Neural cell (in vitro differentiated cells): ENCODE data around the gene SDCCAG8. TPM values are rescaled to one million over a fixed set of nuclear protein-coding genes. Genes with fewer than 3 reads are reported as not detected.

Experiments used
- H2AFZ ChIP-seq: fragments of 200-600, 300-800 bp; sonication (generic), shearing (Covaris generic); 2 replicates; pipeline ENCODE4 v1.6.0; 2014; ENCODE audit warnings: low read depth, mild to moderate bottlenecking, antibody characterized with exemption, low read length, moderate library complexity
- H3F3A ChIP-seq: fragments of 200-600 bp; shearing (Covaris generic); 2 replicates; pipeline ENCODE4 v1.6.1; 2016; ENCODE audit warnings: mild to moderate bottlenecking, moderate library complexity, mixed read lengths, antibody characterized with exemption, low read length; ENCODE audit not compliant: insufficient read depth, poor library complexity, severe bottlenecking
- H3K27ac ChIP-seq: fragments of 200-600, 300-800 bp; sonication (generic), shearing (Covaris generic); 2 replicates; pipeline ENCODE4 v1.5.1; 2014; ENCODE audit warnings: mild to moderate bottlenecking, low read length, moderate library complexity
- H3K27me3 ChIP-seq: fragments of 300-800, 200-600 bp; sonication (generic), shearing (Covaris generic); 2 replicates; pipeline ENCODE4 v1.6.0; 2014; ENCODE audit warnings: mild to moderate bottlenecking, low read depth, low read length, moderate library complexity; ENCODE audit not compliant: insufficient read depth
- H3K36me3 ChIP-seq: fragments of 300-800, 200-600 bp; sonication (generic), shearing (Covaris generic); 2 replicates; pipeline ENCODE4 v1.5.1; 2014; ENCODE audit warnings: mild to moderate bottlenecking, antibody characterized with exemption, low read length, moderate library complexity; ENCODE audit not compliant: insufficient read depth
- H3K4me2 ChIP-seq: fragments of 300-800, 200-600 bp; sonication (generic), shearing (Covaris generic); 2 replicates; pipeline ENCODE4 v1.6.0; 2014; ENCODE audit warnings: mild to moderate bottlenecking, low read length
- H3K4me3 ChIP-seq: fragments of 300-800, 200-600 bp; sonication (generic), shearing (Covaris generic); 2 replicates; pipeline ENCODE4 v1.5.1; 2014; ENCODE audit warnings: mild to moderate bottlenecking, low read length, moderate library complexity
- H3K79me2 ChIP-seq: fragments of 200-600 bp; shearing (Covaris generic); replicated peaks from 2 replicates; pipeline ENCODE4 v1.6.0; 2014; ENCODE audit warnings: mild to moderate bottlenecking, low read length, moderate library complexity; ENCODE audit not compliant: insufficient read depth
- H3K9ac ChIP-seq: fragments of 300-800, 200-600 bp; sonication (generic), shearing (Covaris generic); 2 replicates; pipeline ENCODE4 v1.6.1; 2016; ENCODE audit warnings: mild to moderate bottlenecking, low read length, mixed read lengths
- H3K9me2 ChIP-seq: fragments of 200-600 bp; shearing (Covaris generic); 2 replicates; pipeline ENCODE4 v1.6.1; 2016; ENCODE audit warnings: mild to moderate bottlenecking, low read length, mixed read lengths; ENCODE audit not compliant: insufficient read depth
- H3K9me3 ChIP-seq: fragments of 200-600, 300-800 bp; sonication (generic), shearing (Covaris generic); 2 replicates; pipeline ENCODE4 v1.6.1; 2016; ENCODE audit warnings: mild to moderate bottlenecking, mixed run types, low read length, moderate library complexity, mixed read lengths
- H4K20me1 ChIP-seq: fragments of 200-600 bp; shearing (Covaris generic); 2 replicates; pipeline ENCODE4 v1.6.1; 2016; ENCODE audit warnings: mild to moderate bottlenecking, mixed run types; ENCODE audit not compliant: insufficient read depth
- EP300 ChIP-seq: fragments of 450-650 bp; conservative IDR thresholded peaks from 2 replicates; pipeline ENCODE4 v1.6.1; 2014; ENCODE audit warnings: antibody characterized with exemption, mild to moderate bottlenecking, moderate library complexity; ENCODE audit not compliant: poor library complexity, severe bottlenecking
- EZH2 ChIP-seq: fragments of 200-600, 300-800 bp; shearing (Covaris generic), sonication (generic); IDR thresholded peaks from 2 replicates; pipeline ENCODE4 v1.6.1; 2014; ENCODE audit warnings: antibody characterized with exemption, low read length, borderline replicate concordance, mild to moderate bottlenecking; ENCODE audit not compliant: insufficient read depth, poor library complexity, severe bottlenecking
- MXI1 ChIP-seq: fragments of 450-650 bp; conservative IDR thresholded peaks from 2 replicates; pipeline ENCODE4 v1.6.1; 2014; ENCODE audit warnings: antibody characterized with exemption, mild to moderate bottlenecking; ENCODE audit not compliant: poor library complexity, severe bottlenecking
- POLR2AphosphoS5 ChIP-seq: IDR thresholded peaks from 2 replicates; pipeline ENCODE4 v1.6.1; 2012
- RAD21 ChIP-seq: fragments of 450-650 bp; conservative IDR thresholded peaks from 2 replicates; pipeline ENCODE4 v1.6.1; 2014; ENCODE audit warnings: antibody characterized with exemption, mild to moderate bottlenecking, moderate library complexity
- SMC3 ChIP-seq: fragments of 450-650 bp; conservative IDR thresholded peaks from 2 replicates; pipeline ENCODE4 v1.6.1; 2014; ENCODE audit warnings: antibody characterized with exemption, mild to moderate bottlenecking, moderate library complexity; ENCODE audit not compliant: poor library complexity
- TAF1 ChIP-seq: IDR thresholded peaks from 2 replicates; pipeline ENCODE4 v1.6.1; 2012; ENCODE audit warnings: low read depth
- polyA plus RNA-seq: library from polyadenylated mRNA; depleted of rRNA; stranded (reverse); fragments of >200 nt; gene quantifications from 2 replicates; pipeline ENCODE4 v1.2.3, GENCODE V29; 2014
- TF ChIP-seq, protein P1 (sequence below): fragments of 450-650 bp; IDR thresholded peaks from 2 replicates; pipeline ENCODE4 v1.5.1; 2014; ENCODE audit warnings: antibody characterized with exemption, mild to moderate bottlenecking, moderate library complexity; ENCODE audit not compliant: poor library complexity, severe bottlenecking
- TF ChIP-seq, protein P2 (sequence below): IDR thresholded peaks from 2 replicates; pipeline ENCODE4 v1.6.1; 2012; ENCODE audit warnings: borderline replicate concordance

SDCCAG8 gene
- polyA plus RNA-seq, 1 donor from 2014 or later = 32.2 TPM

DNA sequence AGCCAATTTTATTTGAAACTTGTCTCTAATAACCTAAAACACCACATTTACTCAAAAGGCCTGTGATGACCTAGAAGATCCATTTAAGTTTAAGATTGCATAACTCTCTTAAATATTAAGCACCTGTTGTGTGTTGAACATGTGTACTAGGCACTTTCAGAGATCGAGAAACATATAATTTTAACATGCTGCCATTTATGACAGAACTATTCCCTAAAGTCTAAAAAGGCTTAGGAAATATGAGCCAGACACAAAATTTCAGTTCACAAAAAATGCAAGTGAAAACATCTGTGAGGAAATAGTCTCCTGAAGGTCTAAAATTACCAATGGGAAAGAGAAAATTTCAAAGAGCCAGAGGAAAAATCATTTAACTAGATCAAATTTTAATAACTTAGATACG is 38.5 kb upstream of the SDCCAG8 start:
- Histone ChIP-seq H2AFZ (no peak overlapping the region), H3K9me2 (no peaks in the 10 kb centered on the region), H3K4me2 (no peak overlapping the region), H3K36me3 (peaks cover 14% of the 10 kb centered on the region), H3F3A (no peaks in the 10 kb centered on the region), H3K9me3 (no peaks in the 10 kb centered on the region), H3K27me3 (no peaks in the 10 kb centered on the region), H3K9ac (no peak overlapping the region), H3K27ac (no peak overlapping the region), H3K4me3 (no peak overlapping the region), H3K79me2 (peaks cover 47% of the 10 kb centered on the region), H4K20me1 (peaks cover 11% of the 10 kb centered on the region)
- TF ChIP-seq, protein P1, sequence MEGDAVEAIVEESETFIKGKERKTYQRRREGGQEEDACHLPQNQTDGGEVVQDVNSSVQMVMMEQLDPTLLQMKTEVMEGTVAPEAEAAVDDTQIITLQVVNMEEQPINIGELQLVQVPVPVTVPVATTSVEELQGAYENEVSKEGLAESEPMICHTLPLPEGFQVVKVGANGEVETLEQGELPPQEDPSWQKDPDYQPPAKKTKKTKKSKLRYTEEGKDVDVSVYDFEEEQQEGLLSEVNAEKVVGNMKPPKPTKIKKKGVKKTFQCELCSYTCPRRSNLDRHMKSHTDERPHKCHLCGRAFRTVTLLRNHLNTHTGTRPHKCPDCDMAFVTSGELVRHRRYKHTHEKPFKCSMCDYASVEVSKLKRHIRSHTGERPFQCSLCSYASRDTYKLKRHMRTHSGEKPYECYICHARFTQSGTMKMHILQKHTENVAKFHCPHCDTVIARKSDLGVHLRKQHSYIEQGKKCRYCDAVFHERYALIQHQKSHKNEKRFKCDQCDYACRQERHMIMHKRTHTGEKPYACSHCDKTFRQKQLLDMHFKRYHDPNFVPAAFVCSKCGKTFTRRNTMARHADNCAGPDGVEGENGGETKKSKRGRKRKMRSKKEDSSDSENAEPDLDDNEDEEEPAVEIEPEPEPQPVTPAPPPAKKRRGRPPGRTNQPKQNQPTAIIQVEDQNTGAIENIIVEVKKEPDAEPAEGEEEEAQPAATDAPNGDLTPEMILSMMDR = no peak
- TF ChIP-seq RAD21 (no peak), EZH2 (no peak)

DNA sequence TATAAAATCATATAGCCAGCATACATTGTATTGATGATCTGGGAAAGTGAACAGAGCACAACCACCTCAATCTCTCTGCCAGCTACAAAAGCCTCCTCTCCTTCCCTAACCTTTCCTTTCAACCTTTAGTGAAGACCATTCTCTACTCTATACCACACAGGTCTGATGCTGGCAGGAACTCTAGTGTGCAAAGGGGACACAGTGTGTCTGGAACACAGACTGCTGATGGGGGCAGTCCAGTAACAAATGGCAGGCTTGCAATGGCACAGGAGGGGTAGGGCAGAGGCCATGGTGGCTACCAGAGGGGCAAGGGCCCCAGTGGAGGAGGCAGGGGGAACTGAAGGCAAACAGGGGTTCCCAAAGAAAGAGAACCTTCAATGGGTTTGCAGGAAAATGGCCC is 37.8 kb upstream of the SDCCAG8 start:
- Histone ChIP-seq H3K4me3 (no peak overlapping the region), H3K4me2 (no peak overlapping the region), H3K9ac (no peak overlapping the region), H3K9me2 (no peaks in the 10 kb centered on the region), H3K79me2 (peaks cover 47% of the 10 kb centered on the region), H4K20me1 (peaks cover 14% of the 10 kb centered on the region), H3K27ac (no peak overlapping the region), H3K9me3 (no peaks in the 10 kb centered on the region), H2AFZ (no peak overlapping the region), H3F3A (no peaks in the 10 kb centered on the region), H3K27me3 (no peaks in the 10 kb centered on the region), H3K36me3 (peaks cover 14% of the 10 kb centered on the region)
- TF ChIP-seq TAF1 = no peak
- no peak for TF ChIP-seq RAD21

DNA sequence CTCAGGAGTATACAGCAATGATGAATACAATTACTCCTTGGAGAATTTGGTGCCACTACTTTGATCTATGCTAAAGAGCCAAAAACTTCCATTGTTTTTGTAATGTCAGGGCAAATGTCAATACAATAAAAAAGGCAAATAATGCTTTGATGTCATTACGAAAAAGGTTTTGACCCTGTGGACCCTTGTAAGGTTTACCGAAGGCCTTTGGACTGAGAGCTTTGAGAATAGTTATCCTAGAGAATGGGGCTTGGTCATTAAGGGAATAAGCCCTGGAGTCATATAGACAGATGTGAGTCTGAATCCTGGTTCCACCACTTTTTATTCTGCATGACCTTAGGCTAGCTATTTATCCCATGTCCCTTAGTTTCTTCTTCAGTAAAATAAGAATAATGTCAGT is 28.2 kb upstream of the SDCCAG8 start:
- Histone ChIP-seq H3K79me2 (peaks cover 95% of the 10 kb centered on the region), H3F3A (no peaks in the 10 kb centered on the region), H3K27ac (no peak overlapping the region), H2AFZ (no peak overlapping the region), H3K36me3 (peaks cover 8% of the 10 kb centered on the region), H3K27me3 (no peaks in the 10 kb centered on the region), H4K20me1 (peaks cover 3% of the 10 kb centered on the region), H3K4me2 (no peak overlapping the region), H3K9ac (no peak overlapping the region), H3K9me2 (no peaks in the 10 kb centered on the region), H3K4me3 (no peak overlapping the region), H3K9me3 (peaks cover 7% of the 10 kb centered on the region)
- no peak for TF ChIP-seq EP300
- TF ChIP-seq EZH2 = no peak
- TF ChIP-seq TAF1 = no peak
- no peak for TF ChIP-seq MXI1
- TF ChIP-seq POLR2AphosphoS5 = no peak
- TF ChIP-seq RAD21 = no peak
- TF ChIP-seq, protein P2, sequence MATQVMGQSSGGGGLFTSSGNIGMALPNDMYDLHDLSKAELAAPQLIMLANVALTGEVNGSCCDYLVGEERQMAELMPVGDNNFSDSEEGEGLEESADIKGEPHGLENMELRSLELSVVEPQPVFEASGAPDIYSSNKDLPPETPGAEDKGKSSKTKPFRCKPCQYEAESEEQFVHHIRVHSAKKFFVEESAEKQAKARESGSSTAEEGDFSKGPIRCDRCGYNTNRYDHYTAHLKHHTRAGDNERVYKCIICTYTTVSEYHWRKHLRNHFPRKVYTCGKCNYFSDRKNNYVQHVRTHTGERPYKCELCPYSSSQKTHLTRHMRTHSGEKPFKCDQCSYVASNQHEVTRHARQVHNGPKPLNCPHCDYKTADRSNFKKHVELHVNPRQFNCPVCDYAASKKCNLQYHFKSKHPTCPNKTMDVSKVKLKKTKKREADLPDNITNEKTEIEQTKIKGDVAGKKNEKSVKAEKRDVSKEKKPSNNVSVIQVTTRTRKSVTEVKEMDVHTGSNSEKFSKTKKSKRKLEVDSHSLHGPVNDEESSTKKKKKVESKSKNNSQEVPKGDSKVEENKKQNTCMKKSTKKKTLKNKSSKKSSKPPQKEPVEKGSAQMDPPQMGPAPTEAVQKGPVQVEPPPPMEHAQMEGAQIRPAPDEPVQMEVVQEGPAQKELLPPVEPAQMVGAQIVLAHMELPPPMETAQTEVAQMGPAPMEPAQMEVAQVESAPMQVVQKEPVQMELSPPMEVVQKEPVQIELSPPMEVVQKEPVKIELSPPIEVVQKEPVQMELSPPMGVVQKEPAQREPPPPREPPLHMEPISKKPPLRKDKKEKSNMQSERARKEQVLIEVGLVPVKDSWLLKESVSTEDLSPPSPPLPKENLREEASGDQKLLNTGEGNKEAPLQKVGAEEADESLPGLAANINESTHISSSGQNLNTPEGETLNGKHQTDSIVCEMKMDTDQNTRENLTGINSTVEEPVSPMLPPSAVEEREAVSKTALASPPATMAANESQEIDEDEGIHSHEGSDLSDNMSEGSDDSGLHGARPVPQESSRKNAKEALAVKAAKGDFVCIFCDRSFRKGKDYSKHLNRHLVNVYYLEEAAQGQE = no peak
- no peak for TF ChIP-seq SMC3
- TF ChIP-seq, protein P1 = no peak
